ENCODE data around the gene TSPEAR.
"Not testable (repeated sequence)": the region's sequence is repeated elsewhere in the genome, so short reads cannot be mapped to it uniquely, and the experiment has no call there.

Gene TSPEAR

DNA sequence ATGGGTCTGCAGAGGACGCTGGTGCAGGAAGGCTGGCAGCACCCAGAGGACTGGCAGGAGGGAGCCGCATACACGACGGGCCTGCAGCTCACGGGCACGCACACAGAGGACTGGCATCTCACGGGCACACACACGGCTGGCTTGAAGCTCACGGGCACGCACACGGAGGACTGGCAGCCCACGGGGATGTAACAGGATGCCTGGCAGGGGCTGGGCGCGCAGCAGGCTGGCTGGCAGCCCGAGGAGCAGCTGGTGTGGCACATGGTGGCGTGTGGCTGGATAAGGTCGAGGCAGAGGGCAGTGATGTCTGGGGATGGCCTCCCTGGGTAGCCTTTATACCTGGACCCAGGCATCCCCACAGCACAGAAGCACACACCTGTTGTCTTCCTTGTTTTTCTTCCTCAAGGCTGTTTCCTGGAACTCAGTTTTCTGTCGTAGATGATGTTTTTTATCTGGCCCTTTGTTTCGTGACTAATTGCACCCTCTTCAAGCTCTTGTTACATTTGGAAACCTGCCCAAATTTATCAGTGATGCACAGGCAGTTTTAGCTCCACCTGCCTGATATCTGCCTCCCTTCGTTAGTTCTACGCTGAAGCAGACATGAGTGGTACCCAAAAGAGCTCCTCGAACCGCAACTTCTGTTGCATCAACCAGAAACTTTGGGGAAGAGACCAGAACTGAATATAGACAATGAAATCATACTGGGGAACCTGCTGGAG, 29.4 kb downstream of the TSPEAR start, which contains the start of gene KRTAP12-1:
KRTAP12-1 (minus strand) TSS at position 303 of the 719 bp plus-strand sequence; CDS start at position 263, 40 bp downstream.
- no peak for FAIRE-seq

DNA sequence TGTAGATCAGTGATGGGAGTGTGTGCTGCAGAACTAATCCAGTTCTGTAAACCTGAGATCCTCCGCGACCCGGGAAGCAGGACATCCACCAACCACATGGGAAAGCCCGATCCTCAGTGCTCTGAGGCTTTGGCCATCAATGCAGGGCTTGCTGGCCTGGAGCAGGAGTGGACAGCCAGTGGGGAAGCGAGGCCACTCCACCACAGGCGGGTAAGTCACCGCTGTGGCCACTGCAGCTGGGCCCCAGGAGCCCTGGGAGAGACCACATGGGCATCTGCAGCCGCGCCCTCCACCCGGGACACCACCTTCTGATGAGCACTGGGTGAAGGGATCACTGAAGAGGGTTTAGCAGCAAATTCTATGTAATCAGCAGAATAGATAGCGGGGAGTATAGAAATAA, 30.2 kb downstream of the TSPEAR start:
- no peak for FAIRE-seq

DNA sequence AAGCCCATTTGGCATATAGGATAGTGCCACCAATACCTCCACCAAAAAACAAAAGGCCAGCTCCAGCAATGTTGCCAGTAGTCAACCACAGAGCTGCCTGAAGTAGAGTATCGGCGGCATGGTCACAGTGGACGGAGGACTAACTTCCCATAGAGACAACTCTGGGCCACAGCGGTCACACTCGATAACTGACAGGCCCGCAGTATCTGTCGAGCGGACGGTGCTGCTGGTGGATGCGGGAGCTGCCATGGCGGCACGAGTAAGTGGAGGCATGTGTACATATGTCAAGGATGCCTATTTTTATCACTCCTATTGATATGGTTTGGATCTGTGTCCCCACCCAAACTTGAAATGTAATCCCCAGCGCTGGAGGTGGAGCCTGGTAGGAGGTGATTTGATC, 33.5 kb downstream of the TSPEAR start:
- FAIRE-seq = no peak

DNA sequence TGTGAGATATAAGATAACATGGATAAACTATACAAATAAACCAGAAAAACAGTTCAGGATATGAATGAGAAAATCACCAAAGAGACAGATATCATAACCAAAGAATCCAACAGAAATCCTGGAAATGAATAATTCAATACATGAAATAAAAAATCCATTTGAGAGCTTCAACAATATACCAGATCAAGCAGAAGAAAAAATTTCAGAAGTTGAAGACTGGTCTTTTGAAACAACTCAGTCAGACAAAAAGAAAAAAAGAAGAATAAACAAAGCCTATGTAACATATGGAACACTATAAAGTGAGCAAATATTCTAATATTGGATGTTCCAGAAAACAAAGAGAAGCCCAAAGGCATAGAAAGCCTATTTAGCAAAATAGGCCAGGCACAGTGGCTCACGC, 39.5 kb downstream of the TSPEAR start:
- no peak for FAIRE-seq

DNA sequence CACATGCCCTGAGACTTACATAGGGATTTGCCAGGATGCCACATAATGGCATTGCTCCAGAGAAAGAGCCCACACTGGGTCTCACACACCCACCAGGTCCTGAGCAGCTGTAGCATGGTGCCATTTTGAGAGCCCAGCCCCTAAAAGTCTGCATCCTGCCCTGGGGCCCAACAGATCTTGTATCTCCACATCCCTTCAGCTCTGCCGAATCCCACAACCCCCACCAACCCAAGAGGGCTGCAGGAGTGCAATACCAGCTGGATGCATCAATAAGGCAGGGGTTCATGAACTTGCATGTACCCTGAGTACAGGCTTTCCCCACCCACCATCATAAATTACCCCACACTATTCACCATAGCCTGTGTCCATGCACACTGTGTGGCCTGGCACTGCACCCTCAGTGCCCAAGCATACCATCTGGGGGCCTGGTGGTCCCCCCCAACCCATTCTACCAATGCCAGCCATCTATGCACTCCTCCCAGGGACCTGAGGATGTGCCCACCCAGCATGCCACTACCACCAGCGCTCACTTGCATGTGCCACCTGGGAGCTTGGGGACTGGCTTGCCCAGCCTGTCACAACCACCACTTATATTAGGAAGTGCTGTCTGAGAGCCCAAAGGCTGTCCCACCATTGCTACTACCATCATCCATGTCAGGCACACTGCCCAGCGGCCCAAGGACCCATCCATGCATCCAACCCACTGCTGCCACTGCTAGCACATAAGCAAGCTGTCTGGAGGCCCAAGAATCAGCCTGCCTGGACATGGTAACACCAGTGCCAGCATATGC, 40.5 kb downstream of the TSPEAR start:
- FAIRE-seq = no peak

DNA sequence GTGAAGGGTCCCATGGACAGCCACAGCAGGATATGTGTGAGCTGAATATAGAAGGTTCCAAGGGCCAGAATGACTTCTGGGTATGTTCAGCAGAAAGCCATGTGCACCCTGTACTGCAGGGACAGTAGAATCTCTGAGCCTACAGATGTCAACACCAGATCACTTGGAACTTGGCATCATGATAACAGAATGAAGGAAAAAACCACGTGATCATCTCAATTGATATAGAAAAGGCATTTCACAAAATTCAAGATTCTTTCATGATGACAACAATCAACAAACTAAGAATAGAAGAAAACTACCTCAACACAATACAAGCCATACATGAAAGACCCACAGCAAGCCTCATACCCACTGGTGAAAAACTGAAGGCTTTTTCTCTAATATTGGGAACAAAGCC, 43.8 kb downstream of the TSPEAR start:
- FAIRE-seq = no peak

DNA sequence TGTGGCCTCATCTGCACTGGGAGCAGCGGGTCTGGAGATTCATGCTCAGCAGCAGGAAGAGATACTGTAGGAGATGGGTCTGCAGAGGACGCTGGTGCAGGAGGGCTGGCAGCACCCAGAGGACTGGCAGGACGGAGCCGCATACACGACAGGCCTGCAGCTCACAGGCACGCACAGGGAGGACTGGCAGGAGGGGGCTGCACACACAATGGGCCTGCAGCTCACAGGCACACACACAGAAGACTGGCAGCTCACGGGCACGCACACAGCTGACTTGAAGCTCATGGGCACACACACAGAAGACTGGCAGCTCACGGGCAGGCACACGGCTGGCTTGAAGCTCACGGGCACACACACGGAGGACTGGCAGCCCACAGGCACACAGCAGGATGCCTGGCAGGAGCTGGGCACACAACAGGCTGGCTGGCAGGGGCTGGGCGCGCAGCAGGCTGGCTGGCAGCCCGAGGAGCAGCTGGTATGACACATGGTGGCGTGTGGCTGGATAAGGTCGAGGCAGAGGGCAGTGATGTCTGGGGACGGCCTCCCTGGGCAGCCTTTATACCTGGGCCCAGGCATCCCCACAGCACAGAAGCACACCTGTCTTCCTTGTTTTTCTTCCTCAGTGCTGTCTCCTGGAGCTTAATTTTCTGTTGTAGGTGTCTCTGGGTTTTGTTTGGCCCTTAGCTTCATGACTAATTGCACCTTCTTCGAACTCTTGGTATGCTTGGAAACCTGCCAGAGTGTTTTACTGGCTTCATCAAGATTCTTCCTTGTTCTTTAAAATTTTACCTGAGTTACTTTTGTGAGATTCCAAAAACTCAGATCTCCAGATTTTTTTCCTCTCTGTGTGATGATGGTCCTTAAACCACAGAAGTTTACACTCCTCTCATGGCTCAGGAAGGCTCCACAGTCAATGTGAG, 44.7 kb downstream of the TSPEAR start, which contains the start of gene KRTAP12-2:
KRTAP12-2 (minus strand) TSS at position 527 of the 920 bp plus-strand sequence; CDS start at position 486, 41 bp downstream.
- no peak for FAIRE-seq

DNA sequence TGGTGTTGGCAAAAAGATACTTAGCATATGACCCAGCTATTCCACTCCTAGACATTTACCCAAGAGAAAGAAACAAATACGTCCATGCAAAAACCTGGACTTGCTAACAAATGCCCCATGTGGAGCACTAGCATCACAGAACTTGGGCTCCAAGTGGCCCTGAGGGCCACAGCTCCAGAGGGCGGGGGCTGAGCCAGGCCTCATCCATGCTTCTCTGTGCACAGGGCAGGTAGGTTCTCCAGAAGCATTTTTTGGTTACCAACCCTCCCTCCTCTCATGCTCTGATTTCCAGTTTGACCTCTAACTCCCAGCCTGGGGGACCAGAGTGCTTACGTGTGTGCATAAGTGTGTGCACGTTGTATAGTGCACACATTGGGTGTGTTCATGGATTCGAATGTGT, 46.7 kb downstream of the TSPEAR start:
- no peak for FAIRE-seq

DNA sequence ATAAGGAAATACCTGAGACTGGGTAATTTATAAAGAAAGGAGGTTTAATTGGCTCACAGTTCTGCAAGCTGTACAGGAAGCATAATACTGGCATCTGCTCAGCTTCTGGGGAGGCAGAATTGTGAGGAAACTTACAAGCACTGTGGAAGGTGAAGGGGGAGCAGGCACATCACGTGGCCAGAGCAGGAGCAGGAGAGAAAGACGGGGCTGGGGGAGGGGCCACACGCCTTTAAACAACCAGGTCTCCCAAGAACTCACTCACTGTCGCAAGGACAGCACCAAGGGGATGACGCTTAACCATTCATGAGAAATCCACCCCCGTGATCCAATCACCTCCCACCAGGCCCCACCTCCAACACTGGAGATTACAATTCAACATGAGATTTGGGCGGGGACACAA, 49.8 kb downstream of the TSPEAR start:
- not testable (repeated sequence) for FAIRE-seq

DNA sequence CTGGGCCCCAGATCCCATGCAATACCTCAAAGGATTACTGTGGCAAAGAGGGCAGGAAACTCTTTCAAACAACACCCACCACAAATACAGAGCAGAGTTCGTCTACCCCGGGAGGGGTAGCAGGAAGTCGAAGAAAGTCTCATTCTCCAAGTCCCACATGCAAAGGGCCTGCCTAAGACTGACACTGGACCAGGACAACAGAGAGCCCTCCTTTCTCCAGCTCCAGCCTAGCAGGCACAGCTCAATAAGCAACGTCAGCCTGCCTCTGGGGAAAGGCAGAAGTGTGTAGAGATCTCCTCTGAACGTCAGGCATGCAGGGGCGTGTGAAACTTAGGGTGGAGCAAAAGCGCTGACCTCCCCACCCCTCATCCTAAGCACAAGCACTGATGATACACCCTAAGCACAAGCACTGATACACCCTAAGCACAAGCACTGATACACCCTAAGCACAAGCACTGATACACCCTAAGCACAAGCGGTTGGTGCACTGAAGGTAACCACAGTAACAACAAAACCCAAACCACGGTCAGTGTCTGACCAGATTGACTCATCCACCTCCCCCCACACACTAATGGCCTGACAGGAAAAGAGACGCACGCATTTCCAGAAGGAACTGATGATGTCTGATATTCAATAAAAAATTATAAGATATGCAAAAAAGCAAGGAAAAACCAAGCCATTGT, 52.3 kb downstream of the TSPEAR start:
- no peak for FAIRE-seq

DNA sequence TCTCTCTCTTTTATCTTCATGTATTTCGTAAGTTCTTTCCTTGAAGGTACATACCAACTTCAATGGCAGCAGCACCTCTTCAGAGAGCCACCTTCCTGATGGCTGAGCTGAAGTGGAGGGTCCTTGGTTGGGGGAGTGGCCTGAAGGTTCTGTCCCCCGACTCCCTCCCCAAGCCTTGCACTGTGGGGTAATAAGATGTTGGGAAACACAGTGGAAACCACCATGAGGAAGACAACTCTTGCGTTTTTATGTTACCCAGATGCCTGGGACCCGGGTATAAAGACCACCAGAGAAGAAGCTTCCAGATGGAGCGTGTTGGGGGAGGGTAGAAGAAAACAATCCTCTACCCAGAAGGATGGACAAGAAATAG, 52.8 kb downstream of the TSPEAR start:
- FAIRE-seq = no peak

DNA sequence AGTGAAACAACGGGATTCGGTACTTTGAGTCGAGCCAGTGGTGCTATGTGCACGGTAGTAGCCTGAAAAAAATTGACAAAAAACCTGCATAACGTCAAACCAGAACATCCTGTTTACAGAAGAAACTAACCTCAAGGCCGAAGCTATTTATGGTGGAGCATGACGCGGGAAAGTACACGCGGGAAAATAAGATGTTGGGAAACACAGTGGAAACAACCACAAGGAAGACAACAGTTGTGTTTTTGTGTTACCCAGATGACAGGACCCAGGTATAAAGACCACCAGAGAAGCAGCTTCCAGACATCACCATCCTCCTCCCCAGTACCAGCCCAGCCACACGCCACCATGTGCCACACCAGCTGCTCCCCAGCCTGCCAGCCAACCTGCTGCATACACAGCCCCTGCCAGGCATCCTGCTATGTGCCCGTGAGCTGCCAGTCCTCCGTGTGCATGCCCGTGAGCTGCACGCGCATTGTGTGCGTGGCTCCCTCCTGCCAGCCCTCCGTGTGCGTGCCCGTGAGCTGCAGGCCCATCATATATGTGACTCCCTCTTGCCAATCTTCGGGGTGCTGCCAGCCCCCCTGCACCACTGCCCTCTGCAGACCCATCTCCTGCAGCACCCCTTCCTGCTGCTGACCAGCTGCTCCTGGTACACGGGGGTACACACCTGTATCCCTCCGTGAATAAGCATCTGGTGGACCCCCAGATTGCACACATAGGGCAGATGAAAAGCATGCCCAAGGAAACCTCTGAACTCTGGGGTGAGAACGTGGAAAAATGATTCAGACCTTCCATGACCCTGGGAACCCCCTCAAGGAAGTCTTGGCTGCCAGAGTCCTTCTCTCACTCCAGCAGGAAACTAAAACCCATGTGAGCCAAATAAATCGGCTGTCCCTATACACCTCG, 53.5 kb downstream of the TSPEAR start, which contains the start of gene KRTAP12-3:
KRTAP12-3 (plus strand) TSS at position 298 of the 906 bp plus-strand sequence; CDS start at position 346, 48 bp downstream.
- FAIRE-seq = no peak

DNA sequence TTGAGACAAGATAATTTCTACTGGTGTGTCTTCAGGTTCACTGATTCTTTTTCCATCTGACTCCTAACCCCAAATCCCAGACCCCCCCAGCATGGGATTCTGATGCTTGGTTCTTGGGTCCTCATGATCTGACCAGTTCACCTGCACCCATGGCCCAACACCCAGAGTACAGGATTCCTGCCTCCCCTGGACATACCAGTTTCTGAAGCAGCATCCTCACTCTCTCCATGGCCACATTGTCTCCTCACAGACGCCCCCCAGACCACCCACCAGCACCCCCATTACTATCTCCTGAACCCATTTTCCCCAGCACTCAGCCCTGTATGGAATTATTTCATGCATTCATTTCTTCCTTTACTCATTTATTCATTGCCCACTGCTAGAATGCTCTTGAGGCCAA, 54.5 kb downstream of the TSPEAR start:
- FAIRE-seq = no peak

DNA sequence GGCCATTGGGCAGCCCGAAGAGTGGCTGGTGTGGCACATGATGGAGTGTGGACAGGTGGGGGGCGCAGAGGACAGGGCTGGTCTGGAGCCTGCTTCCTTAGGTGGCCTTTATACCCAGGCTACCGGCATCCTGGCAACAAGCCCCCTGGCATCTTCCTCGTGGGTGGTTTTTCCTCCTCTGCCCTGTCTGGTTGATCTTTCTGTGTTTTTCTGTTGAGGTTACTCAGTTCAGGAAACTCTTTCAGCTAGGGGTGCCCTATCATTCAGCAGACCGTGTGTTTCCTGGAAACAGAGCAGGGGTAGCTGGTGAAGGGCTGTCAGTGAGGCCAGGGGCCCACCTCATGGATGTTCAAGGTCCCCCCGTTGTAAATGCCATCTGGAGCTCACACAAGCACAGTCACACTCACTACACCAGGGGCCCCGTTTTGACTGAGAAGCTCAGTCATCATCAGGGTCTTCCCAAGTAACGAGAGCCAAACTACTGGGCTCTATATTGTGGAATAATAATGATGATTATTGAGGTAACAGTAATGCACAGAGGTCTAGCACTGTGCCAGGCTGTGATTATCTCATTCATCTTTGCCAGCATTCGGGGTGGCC, 56.7 kb downstream of the TSPEAR start, which contains the start of gene KRTAP12-4:
KRTAP12-4 (minus strand) TSS at position 84 of the 600 bp plus-strand sequence; CDS start at position 39, 45 bp downstream.
- no peak for FAIRE-seq

DNA sequence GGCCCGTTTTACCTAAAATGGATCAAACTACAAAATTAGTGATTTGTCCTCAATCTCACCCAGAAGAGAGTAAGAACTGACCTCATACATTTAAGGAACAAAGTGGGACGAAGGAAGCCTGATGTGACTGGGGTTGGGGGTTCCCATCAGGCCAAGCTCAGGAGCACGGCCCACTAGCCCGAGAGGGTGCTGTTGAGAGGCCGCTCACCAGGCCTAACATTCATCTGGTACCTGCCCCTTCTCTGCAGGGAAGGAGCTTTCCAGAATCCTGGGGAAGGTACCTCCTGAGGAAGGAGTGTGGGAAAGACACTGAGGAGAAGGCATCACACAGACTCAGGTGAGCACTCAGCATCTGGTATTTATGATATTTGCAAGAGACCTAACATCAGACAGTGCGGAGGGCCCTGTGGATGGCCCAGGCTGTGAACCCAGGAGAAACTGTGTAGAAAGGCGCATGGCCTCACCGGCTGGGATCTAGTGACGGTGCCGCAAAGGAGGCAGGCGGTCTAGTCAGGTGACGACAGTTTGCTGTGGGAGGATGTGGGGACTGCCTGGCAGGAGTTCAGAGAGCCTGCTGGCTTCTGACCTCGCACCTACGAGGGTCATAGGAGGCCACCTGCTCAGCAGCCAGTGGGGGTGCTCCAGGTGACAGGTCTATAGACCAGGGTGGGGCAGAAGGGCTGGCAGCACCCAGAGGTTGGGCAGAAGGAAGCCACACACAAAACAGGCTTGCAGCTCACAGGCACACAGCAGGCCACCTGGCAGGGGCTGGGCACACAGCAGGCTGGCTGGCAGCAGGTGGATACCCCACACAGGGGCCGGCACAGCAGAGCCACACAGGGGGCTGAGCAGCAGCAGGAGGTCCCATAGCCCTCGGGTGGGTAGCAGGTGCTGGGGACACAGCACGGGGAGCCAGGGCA, 57.5 kb downstream of the TSPEAR start:
- no peak for FAIRE-seq

DNA sequence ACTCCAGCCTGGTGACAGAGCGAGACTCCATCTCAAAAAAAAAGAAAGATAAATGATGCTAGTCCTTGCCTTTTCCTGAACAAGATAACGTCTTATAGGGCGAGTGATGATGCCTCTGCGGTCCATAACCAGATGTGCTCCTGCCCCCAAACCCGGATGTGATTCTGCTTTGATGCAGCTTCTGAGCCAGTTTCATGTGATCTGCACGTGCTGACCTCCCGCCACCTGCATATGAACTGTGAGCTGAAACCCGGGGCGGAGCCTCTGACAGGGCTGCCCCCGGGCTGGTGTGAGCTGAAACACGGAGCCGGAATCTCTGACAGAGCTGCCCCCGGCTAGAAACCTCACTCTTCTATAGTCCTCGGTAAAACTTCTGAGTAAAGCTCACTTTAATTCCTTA, 58.2 kb downstream of the TSPEAR start:
- no peak for FAIRE-seq

DNA sequence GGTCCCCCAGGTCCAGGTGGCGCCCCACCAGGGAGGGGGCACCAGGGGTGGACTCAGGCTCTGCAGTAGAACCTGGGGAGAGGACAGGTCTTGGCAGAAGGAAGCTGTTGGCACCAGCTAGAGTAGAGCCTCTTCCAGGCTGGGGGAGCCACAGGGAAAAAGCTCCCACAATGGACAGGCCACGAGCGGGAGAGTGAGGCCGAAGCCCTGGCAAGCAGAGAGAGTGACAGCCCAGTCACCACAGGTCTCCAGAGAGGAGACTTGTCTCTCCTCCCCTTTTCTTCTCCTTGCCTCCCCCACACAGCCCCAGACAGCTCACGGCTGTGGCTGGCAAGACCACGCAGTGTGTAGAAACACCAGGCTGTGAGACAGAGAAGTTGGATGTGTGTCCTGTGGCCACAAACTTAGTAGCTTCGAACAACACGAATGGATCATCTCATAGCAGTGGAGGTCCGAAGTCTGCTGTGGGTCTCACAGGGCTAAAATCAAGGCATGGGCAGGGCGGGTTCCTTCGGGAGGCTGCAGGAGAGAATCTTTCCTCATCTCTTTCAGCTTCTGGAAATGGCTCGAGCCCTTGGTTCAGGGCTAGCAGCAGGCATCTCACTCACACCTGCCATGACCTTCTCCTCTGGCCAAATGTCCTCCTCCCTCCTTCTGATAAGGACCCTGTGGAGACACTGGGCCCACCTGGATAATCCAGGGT, 60.2 kb downstream of the TSPEAR start:
- no peak for FAIRE-seq

DNA sequence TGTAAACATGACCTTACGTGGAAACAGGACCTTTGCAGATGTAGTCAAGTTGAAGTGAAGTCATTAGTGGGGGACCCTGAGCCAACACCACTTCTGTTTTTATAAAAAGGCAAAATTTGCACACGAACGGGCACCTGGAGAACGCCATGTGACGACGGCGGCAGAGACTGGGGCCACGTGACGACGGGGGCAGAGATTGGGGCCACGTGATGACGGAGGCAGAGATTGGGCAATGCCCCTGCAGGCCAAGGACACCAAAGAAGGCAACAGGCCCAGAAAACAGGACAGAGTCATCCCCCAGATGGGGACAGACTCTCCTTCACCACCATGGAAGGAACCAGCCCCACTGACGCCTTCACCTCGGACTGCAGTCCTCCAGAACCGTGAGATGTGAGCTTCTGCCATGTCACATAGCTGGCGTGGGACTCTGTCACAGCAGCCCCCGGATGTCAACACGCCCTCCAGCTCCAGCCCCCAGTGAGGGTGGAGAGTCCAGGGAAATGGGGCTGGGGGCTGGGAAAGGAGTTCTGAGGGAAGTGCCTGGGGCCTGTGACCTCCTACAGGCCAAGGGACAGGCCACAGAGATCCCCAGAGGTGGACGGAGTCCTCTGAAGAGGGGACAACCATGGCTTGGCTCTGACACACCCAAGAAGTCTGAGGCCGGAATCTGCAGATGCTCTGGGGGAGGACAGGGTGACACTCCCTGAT, 61.0 kb downstream of the TSPEAR start:
- no peak for FAIRE-seq

Measured in TTC549 (cell line).